ENCODE measurements around the gene C8G. TPM values are rescaled to one million over a fixed set of nuclear protein-coding genes. Genes with fewer than 3 reads are reported as not detected.

The C8G gene
- total RNA-seq, 4 donors from 2014 or later, result 4.3 to 7.9 (median 6.4) TPM; not detected in 1

GRCh38 chr9:136985853-136986252 is 40.8 kb downstream of the C8G start:
- Histone ChIP-seq H3K36me3 (no peaks in the 10 kb centered on the region), H3K27ac (no peak overlapping the region), H3K27me3 (peaks cover 45% of the 10 kb centered on the region), H3K9me3 (no peaks in the 10 kb centered on the region), H3K4me1 (peaks cover 0 to 5% (median 0%) of the 10 kb centered on the region in 4 donors), H3K4me3 (no peak overlapping the region)
- no peak for DNase-seq
- in situ Hi-C loops (cut with MboI; ENCODE audit: low pct_ligation_motif_present in 1 of 4, low pct_unique_long_range_greater_than_20kb in 1 of 4, low sequenced_read_pairs in 3 of 4), result no loop called here
- TF ChIP-seq CTCF (IDR thresholded peaks at IDR 0.05) (no peak), POLR2AphosphoS5 (IDR thresholded peaks at IDR 0.05) (no peak), POLR2A (IDR thresholded peaks at IDR 0.05) (no peak), EP300 (IDR thresholded peaks at IDR 0.05; ENCODE audit: low read depth) (no peak)
- intact Hi-C loops (cut with DNase I; ENCODE audit: low total_unique reads), result no loop called here
- 43% methylated on average over 12 of the region's 33 CpGs; no CpG with 5 or more reads in 1 of the 2 donors for WGBS, 2 donors (ENCODE audit: low coverage in 1 of 2)

- peaks cover 6 to 25% (median 14%) of the 10 kb centered on the region in 4 donors for H3K4me1 ChIP-seq
- in situ Hi-C loops (cut with MboI; ENCODE audit: low pct_ligation_motif_present in 1 of 4, low pct_unique_long_range_greater_than_20kb in 1 of 4, low sequenced_read_pairs in 3 of 4), result no loop called here
- WGBS, 2 donors (ENCODE audit: low coverage in 1 of 2), result 87% methylated on average over 4 of the region's 4 CpGs; no CpG with 5 or more reads in 1 of the 2 donors
- H3K9me3 ChIP-seq, result no peaks in the 10 kb centered on the region
- DNase-seq, result no peak
- no peaks in the 10 kb centered on the region for H3K36me3 ChIP-seq
- peaks cover 36% of the 10 kb centered on the region for H3K27me3 ChIP-seq
- TF ChIP-seq EP300 (IDR thresholded peaks at IDR 0.05; ENCODE audit: low read depth), result no peak
- TF ChIP-seq POLR2A (IDR thresholded peaks at IDR 0.05), result no peak
- TF ChIP-seq POLR2AphosphoS5 (IDR thresholded peaks at IDR 0.05), result no peak
- no peak for TF ChIP-seq CTCF (IDR thresholded peaks at IDR 0.05)
- no peak overlapping the region for H3K4me3 ChIP-seq
- no peak overlapping the region for H3K27ac ChIP-seq
- intact Hi-C loops (cut with DNase I; ENCODE audit: low total_unique reads), result no loop called here
Observed at GRCh38 chr9:136988872-136989271, 43.8 kb downstream of the C8G start.

- H3K4me1 ChIP-seq, result peaks cover 9 to 33% (median 26%) of the 10 kb centered on the region in 4 donors
- no peaks in the 10 kb centered on the region for H3K9me3 ChIP-seq
- no peak overlapping the region for H3K4me3 ChIP-seq
- no peak overlapping the region for H3K27ac ChIP-seq
- peaks cover 34% of the 10 kb centered on the region for H3K27me3 ChIP-seq
- no peaks in the 10 kb centered on the region for H3K36me3 ChIP-seq
- TF ChIP-seq EP300 (IDR thresholded peaks at IDR 0.05; ENCODE audit: low read depth) (no peak), POLR2A (IDR thresholded peaks at IDR 0.05) (no peak), POLR2AphosphoS5 (IDR thresholded peaks at IDR 0.05) (no peak), CTCF (IDR thresholded peaks at IDR 0.05) (no peak)
- intact Hi-C loops (cut with DNase I; ENCODE audit: low total_unique reads) (no loop called here), in situ Hi-C loops (cut with MboI; ENCODE audit: low pct_ligation_motif_present in 1 of 4, low pct_unique_long_range_greater_than_20kb in 1 of 4, low sequenced_read_pairs in 3 of 4) (no loop called here)
- DNase-seq, result no peak
- WGBS, 2 donors (ENCODE audit: low coverage in 1 of 2), result 50 to 70% methylated on average over 1 to 10 of the region's 10 CpGs
Observed at GRCh38 chr9:136990242-136990911, 45.3 kb downstream of the C8G start.

- H3K9me3 ChIP-seq, result no peaks in the 10 kb centered on the region
- peak; percentile 96 for DNase-seq
- TF ChIP-seq CTCF (IDR thresholded peaks at IDR 0.05), result peak in 1 of 5 experiments; percentile 22
- no peak for TF ChIP-seq EP300 (IDR thresholded peaks at IDR 0.05; ENCODE audit: low read depth)
- TF ChIP-seq POLR2AphosphoS5 (IDR thresholded peaks at IDR 0.05), result peak in 1 of 3 donors; percentile 66
- peak; percentile 18 for TF ChIP-seq POLR2A (IDR thresholded peaks at IDR 0.05)
- peaks cover 28% of the 10 kb centered on the region for H3K27me3 ChIP-seq
- peak within 1 kb of the TSS; percentile 64 to 79 (median 66) for H3K4me3 ChIP-seq
- intact Hi-C loops (cut with DNase I; ENCODE audit: low total_unique reads) (no loop called here), in situ Hi-C loops (cut with MboI; ENCODE audit: low pct_ligation_motif_present in 1 of 4, low pct_unique_long_range_greater_than_20kb in 1 of 4, low sequenced_read_pairs in 3 of 4) (no loop called here)
- H3K27ac ChIP-seq, result peak within 1 kb of the TSS; percentile 93 to 96 (median 94)
- H3K4me1 ChIP-seq, result peaks cover 26 to 52% (median 43%) of the 10 kb centered on the region in 4 donors
- WGBS, 2 donors (ENCODE audit: low coverage in 1 of 2), result 1% methylated on average over 20 of the region's 92 CpGs; no CpG with 5 or more reads in 1 of the 2 donors
- H3K36me3 ChIP-seq, result no peaks in the 10 kb centered on the region
Observed at GRCh38 chr9:136991993-136992818, 47.2 kb downstream of the C8G start, which contains the start of gene PAXX. Gene PAXX (plus strand): TSS chr9:136992422. CDS start chr9:136992444, 22 bp downstream.

All from transverse colon (tissue), 4 donors.